Bladder microvascular endothelial cell (primary cell): ENCODE measurements around the gene UHRF2. TPM values are rescaled to one million over a fixed set of nuclear protein-coding genes. Genes with fewer than 3 reads are reported as not detected.

Experiments used
- total RNA-seq: library from RNA; depleted of rRNA; stranded (reverse); fragments of >200 nt; gene quantifications from 2 replicates; pipeline ENCODE4 v1.2.3, GENCODE V29; 2014

UHRF2 gene
- 40.8 and 111 TPM in 2 replicates for total RNA-seq

GRCh38 chr9:6412487-6413364 is at the start of gene UHRF2:
TSS of gene UHRF2 (plus strand) at chr9:6413199. CDS start at chr9:6413491, 292 bp downstream.

Other genes with a start within 250 kb of the UHRF2 start
- 4.3 and 17.5 TPM in 2 replicates for gene IL33, start 197.4 kb upstream of the UHRF2 start, total RNA-seq
- not detected in 2 replicates for gene TPD52L3, start 84.8 kb upstream of the UHRF2 start, total RNA-seq
- 0.81 and 4.3 TPM in 2 replicates for gene GLDC, start 232.5 kb downstream of the UHRF2 start, total RNA-seq